Mammary epithelial cell (primary cell): ENCODE data around the gene GLB1L3.

Experiments used
- EZH2 ChIP-seq: IDR thresholded peaks from 2 replicates; pipeline ENCODE4 v1.6.1; 2012; ENCODE audit warnings: low read length, inconsistent platforms, borderline replicate concordance
- TF ChIP-seq, protein P1 (sequence below), 2 donors: IDR thresholded peaks in 1 of 2; conservative IDR thresholded peaks in 1 of 2; 2 replicates each; pipeline ENCODE4 v1.5.1; 2011 to 2012; ENCODE audit warnings: inconsistent platforms in 2 of 2, low read length in 2 of 2, mild to moderate bottlenecking in 2 of 2, control low read depth in 1 of 2, low read depth in 1 of 2; ENCODE audit not compliant: insufficient read depth in 1 of 2; ENCODE audit errors: extremely low read depth in 1 of 2

DNA sequence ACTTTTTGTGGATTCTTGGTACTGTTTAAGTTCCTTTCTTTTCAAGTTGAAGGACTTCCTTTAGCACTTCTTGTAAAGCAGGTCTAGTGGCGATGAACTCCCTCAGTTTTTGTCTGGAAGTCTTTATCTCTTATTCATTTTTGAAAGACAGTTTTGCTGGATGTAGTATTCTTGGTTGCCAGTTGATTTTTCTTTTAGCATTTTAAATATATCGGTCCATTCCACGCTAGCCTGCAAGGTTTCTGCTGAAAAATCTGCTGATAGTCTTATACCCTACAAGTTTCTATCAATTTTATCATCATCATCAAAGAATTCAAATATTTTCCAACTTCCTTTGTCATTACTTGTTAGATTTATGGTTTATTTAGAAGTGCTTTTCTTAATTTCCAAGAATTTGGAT is 40.9 kb downstream of the GLB1L3 start:
- TF ChIP-seq, protein P1, sequence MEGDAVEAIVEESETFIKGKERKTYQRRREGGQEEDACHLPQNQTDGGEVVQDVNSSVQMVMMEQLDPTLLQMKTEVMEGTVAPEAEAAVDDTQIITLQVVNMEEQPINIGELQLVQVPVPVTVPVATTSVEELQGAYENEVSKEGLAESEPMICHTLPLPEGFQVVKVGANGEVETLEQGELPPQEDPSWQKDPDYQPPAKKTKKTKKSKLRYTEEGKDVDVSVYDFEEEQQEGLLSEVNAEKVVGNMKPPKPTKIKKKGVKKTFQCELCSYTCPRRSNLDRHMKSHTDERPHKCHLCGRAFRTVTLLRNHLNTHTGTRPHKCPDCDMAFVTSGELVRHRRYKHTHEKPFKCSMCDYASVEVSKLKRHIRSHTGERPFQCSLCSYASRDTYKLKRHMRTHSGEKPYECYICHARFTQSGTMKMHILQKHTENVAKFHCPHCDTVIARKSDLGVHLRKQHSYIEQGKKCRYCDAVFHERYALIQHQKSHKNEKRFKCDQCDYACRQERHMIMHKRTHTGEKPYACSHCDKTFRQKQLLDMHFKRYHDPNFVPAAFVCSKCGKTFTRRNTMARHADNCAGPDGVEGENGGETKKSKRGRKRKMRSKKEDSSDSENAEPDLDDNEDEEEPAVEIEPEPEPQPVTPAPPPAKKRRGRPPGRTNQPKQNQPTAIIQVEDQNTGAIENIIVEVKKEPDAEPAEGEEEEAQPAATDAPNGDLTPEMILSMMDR (conservative IDR thresholded peaks at IDR 0.05 in 1 of 2, IDR thresholded peaks at IDR 0.05 in 1 of 2; ENCODE audit: extremely low read depth in 1 of 2, insufficient read depth in 1 of 2, low read depth in 1 of 2, low read length in 2 of 2): no peak
- no peak for TF ChIP-seq EZH2
